ENCODE data around the gene TMEM203.

DNA sequence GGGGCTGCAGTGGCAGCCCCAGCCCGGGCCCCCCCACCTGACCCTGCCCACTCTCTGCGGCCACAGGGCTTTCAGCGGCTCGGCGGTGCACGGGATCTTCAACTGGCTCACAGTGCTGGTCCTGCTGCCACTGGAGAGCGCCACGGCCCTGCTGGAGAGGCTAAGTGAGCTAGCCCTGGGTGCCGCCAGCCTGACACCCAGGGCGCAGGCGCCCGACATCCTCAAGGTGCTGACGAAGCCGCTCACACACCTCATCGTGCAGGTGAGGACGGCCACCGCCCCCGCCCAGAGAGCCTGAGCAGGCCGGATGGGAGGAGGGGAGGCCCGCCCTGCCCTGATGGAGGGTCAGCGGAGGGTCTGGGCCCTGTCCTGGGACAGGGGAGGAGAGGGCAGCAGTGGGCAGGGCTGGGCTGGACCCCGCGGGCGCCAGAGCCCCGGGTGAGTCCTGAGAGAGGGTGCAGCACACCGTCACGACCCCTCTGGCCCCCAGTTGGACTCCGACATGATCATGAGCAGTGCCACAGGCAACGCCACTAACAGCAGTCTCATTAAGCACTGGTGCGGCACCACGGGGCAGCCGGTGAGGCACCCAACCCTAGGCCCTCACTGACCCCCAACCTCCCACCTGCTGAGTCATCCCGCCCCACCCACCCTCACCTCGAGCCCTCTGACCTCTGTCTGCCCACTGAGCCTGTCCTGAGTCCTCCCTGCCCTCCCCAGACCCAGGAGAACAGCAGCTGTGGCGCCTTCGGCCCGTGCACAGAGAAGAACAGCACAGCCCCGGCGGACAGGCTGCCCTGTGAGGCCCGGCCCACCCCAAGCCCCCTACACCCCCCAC, 27.9 kb upstream of the TMEM203 start:
- TF ChIP-seq, protein P1, sequence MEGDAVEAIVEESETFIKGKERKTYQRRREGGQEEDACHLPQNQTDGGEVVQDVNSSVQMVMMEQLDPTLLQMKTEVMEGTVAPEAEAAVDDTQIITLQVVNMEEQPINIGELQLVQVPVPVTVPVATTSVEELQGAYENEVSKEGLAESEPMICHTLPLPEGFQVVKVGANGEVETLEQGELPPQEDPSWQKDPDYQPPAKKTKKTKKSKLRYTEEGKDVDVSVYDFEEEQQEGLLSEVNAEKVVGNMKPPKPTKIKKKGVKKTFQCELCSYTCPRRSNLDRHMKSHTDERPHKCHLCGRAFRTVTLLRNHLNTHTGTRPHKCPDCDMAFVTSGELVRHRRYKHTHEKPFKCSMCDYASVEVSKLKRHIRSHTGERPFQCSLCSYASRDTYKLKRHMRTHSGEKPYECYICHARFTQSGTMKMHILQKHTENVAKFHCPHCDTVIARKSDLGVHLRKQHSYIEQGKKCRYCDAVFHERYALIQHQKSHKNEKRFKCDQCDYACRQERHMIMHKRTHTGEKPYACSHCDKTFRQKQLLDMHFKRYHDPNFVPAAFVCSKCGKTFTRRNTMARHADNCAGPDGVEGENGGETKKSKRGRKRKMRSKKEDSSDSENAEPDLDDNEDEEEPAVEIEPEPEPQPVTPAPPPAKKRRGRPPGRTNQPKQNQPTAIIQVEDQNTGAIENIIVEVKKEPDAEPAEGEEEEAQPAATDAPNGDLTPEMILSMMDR (IDR thresholded peaks at IDR 0.05): no peak
- no peak for TF ChIP-seq POLR2A (IDR thresholded peaks at IDR 0.05)

Measured in thyroid gland (tissue), 4 donors.